H9 (cell line): ENCODE data around the gene KLHDC10. TPM values are rescaled to one million over a fixed set of nuclear protein-coding genes. Genes with fewer than 3 reads are reported as not detected.

Experiments
- DNase-seq: peaks from one replicate; pipeline ENCODE4 v3.0.0-alpha.2; 2017
- H2AFZ ChIP-seq: one replicate; pipeline ENCODE4 v1.6.1; 2013; ENCODE audit warnings: mild to moderate bottlenecking, low read length, control low read depth, moderate library complexity
- H2AK5ac ChIP-seq: 2 replicates; pipeline ENCODE4 v1.6.1; 2013; ENCODE audit warnings: low read length, control low read depth, mixed read lengths; ENCODE audit not compliant: insufficient read length
- H2BK120ac ChIP-seq: one replicate; pipeline ENCODE4 v1.6.1; 2013; ENCODE audit warnings: low read depth, mild to moderate bottlenecking, low read length, control low read depth, inconsistent platforms; ENCODE audit not compliant: poor library complexity, severe bottlenecking
- H2BK12ac ChIP-seq: 2 replicates; pipeline ENCODE4 v1.6.1; 2013; ENCODE audit warnings: low read length, control low read depth, mixed read lengths, low read depth; ENCODE audit not compliant: insufficient read length
- H2BK15ac ChIP-seq: 2 replicates; pipeline ENCODE4 v1.6.1; 2013; ENCODE audit warnings: low read depth, low read length, control low read depth
- H2BK20ac ChIP-seq: one replicate; pipeline ENCODE4 v1.6.1; 2013; ENCODE audit warnings: low read depth, mild to moderate bottlenecking, low read length, control low read depth, inconsistent platforms; ENCODE audit not compliant: poor library complexity, severe bottlenecking
- H2BK5ac ChIP-seq: 2 replicates; pipeline ENCODE4 v1.6.1; 2013; ENCODE audit warnings: low read length, control low read depth, mixed read lengths; ENCODE audit not compliant: insufficient read length
- H3K14ac ChIP-seq: 2 replicates; pipeline ENCODE4 v1.6.1; 2013; ENCODE audit warnings: low read length, control low read depth; ENCODE audit not compliant: insufficient read depth
- H3K18ac ChIP-seq: 2 replicates; pipeline ENCODE4 v1.6.1; 2013; ENCODE audit warnings: low read depth, mild to moderate bottlenecking, mixed read lengths, low read length, control low read depth; ENCODE audit not compliant: insufficient read length
- H3K23ac ChIP-seq: 2 replicates; pipeline ENCODE4 v1.6.1; 2013; ENCODE audit warnings: low read length, control low read depth, mixed read lengths, low read depth; ENCODE audit not compliant: insufficient read length
- H3K23me2 ChIP-seq: 2 replicates; pipeline ENCODE4 v1.6.1; 2013; ENCODE audit warnings: low read depth, mild to moderate bottlenecking, mixed read lengths, low read length, control low read depth; ENCODE audit not compliant: insufficient read length, poor library complexity, severe bottlenecking
- H3K27ac ChIP-seq: 2 replicates; pipeline ENCODE4 v1.5.1; 2013; ENCODE audit warnings: low read length, control low read depth, mixed read lengths, low read depth; ENCODE audit not compliant: insufficient read length
- H3K27me3 ChIP-seq: 2 replicates; pipeline ENCODE4 v1.6.1; 2013; ENCODE audit warnings: low read length, control low read depth, inconsistent platforms; ENCODE audit not compliant: insufficient read depth
- H3K4ac ChIP-seq: 2 replicates; pipeline ENCODE4 v1.6.1; 2013; ENCODE audit warnings: low read depth, mild to moderate bottlenecking, control low read depth, inconsistent platforms, low read length, moderate library complexity
- H3K4me1 ChIP-seq: 2 replicates; pipeline ENCODE4 v1.6.1; 2013; ENCODE audit warnings: low read length, control low read depth, inconsistent platforms; ENCODE audit not compliant: insufficient read depth
- H3K4me2 ChIP-seq: 2 replicates; pipeline ENCODE4 v1.6.1; 2013; ENCODE audit warnings: low read length, control low read depth, mixed read lengths; ENCODE audit not compliant: insufficient read length, insufficient read depth
- H3K56ac ChIP-seq: 2 replicates; pipeline ENCODE4 v1.6.1; 2013; ENCODE audit warnings: low read depth, mild to moderate bottlenecking, mixed read lengths, low read length, control low read depth; ENCODE audit not compliant: insufficient read length
- H3K79me1 ChIP-seq: 2 replicates; pipeline ENCODE4 v1.6.1; 2013; ENCODE audit warnings: low read depth, mild to moderate bottlenecking, moderate library complexity, low read length, control low read depth, inconsistent platforms; ENCODE audit not compliant: insufficient read depth, poor library complexity, severe bottlenecking
- H3K79me2 ChIP-seq: 2 replicates; pipeline ENCODE4 v1.6.1; 2013; ENCODE audit warnings: low read length, control low read depth, inconsistent platforms; ENCODE audit not compliant: insufficient read depth
- H3K9ac ChIP-seq: 2 replicates; pipeline ENCODE4 v1.6.1; 2013; ENCODE audit warnings: low read length, control low read depth, mixed read lengths; ENCODE audit not compliant: insufficient read length; ENCODE audit errors: extremely low read depth
- H3K9me3 ChIP-seq: one replicate; pipeline ENCODE4 v1.6.1; 2013; ENCODE audit warnings: low read depth, low read length, inconsistent platforms; ENCODE audit not compliant: control insufficient read depth
- H3T11ph ChIP-seq: one replicate; pipeline ENCODE4 v1.6.1; 2013; ENCODE audit warnings: mild to moderate bottlenecking, low read length, control low read depth, inconsistent platforms
- H4K20me1 ChIP-seq: one replicate; pipeline ENCODE4 v1.6.1; 2013; ENCODE audit not compliant: control insufficient read depth, insufficient read length, insufficient read depth
- H4K5ac ChIP-seq: 2 replicates; pipeline ENCODE4 v1.6.1; 2013; ENCODE audit warnings: low read depth, mild to moderate bottlenecking, mixed read lengths, low read length, control low read depth; ENCODE audit not compliant: insufficient read length
- H4K8ac ChIP-seq: replicated peaks from 2 replicates; pipeline ENCODE4 v1.6.1; 2013; ENCODE audit warnings: low read length, control low read depth, mixed read lengths, low read depth; ENCODE audit not compliant: insufficient read length
- H4K91ac ChIP-seq: 2 replicates; pipeline ENCODE4 v1.6.1; 2013; ENCODE audit warnings: low read depth, mild to moderate bottlenecking, moderate library complexity, mixed read lengths, low read length, control low read depth; ENCODE audit not compliant: insufficient read length
- H3K27ac Mint-ChIP-seq, 3 experiments: 2 replicates in 2 of 3; 3 replicates in 1 of 3; pipeline ENCODE4 v1.8.0; 2020 to 2021; ENCODE audit warnings: mixed read lengths in 3 of 3, mild to moderate bottlenecking in 1 of 3, moderate library complexity in 1 of 3
- H3K27me3 Mint-ChIP-seq: 2 replicates; pipeline ENCODE4 v1.8.0; 2021; ENCODE audit warnings: low read depth, mild to moderate bottlenecking, moderate library complexity, mixed read lengths
- H3K36me3 Mint-ChIP-seq, 3 experiments: 2 replicates in 2 of 3; 3 replicates in 1 of 3; pipeline ENCODE4 v1.8.0; 2020 to 2021; ENCODE audit warnings: low read depth in 3 of 3, mixed read lengths in 3 of 3; ENCODE audit not compliant: insufficient read depth in 1 of 3
- H3K4me1 Mint-ChIP-seq, 2 experiments: 2 replicates each; pipeline ENCODE4 v1.8.0; 2020; ENCODE audit warnings: mixed read lengths in 2 of 2
- H3K4me3 Mint-ChIP-seq, 2 experiments: 2 replicates in 1 of 2; 3 replicates in 1 of 2; pipeline ENCODE4 v1.8.0; 2020 to 2021; ENCODE audit warnings: mild to moderate bottlenecking in 2 of 2, mixed read lengths in 2 of 2, moderate library complexity in 1 of 2
- H3K9me3 Mint-ChIP-seq, 2 experiments: 2 replicates in 1 of 2; 3 replicates in 1 of 2; pipeline ENCODE4 v1.8.0; 2020; ENCODE audit warnings: mild to moderate bottlenecking in 2 of 2, mixed read lengths in 2 of 2, moderate library complexity in 1 of 2
- WGBS: extraction: QIAGEN DNeasy Blood & Tissue Kit; methylation state at CpG from one replicate; pipeline ENCODE4 v1.1.7; 2013; ENCODE audit warnings: missing lambda C conversion rate, low lambda C conversion rate, mixed read lengths; ENCODE audit not compliant: insufficient read length; ENCODE audit errors: extremely low coverage; 5-methylcytosine and 5-hydroxymethylcytosine counted together
- total RNA-seq: library from RNA; stranded (reverse); gene quantifications from 2 replicates; pipeline ENCODE4 v1.2.1, GENCODE V29; 2021
- TF ChIP-seq, protein P1 (sequence below): fragments of 200-600 bp; sonication (generic); conservative IDR thresholded peaks from 3 replicates; pipeline ENCODE4 v1.8.0; 2021; ENCODE audit warnings: antibody characterized with exemption, mild to moderate bottlenecking

Gene KLHDC10
- total RNA-seq, 1 experiment from 2014 or later: 17.3 TPM

DNA sequence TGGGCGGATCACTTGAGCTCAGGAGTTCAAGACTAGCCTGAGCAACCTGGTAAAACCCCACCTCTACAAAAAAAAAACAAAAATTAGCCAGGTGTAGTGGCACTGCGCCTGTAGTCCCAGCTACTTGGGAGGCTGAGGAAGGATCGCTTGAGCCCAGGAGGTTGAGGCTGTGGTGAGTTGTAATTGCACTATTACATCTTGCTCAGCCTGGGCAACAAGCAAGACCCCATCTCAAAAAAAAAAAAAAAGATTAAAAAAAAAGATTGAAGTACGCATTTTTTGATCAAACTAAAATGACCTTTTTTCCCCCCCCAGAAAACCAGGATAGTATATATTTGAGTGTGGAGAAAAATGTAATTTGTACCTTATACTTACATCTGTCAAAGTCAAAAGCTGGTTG is 29.8 kb upstream of the KLHDC10 start:
- Histone ChIP-seq H4K91ac (no peak overlapping the region), H3K14ac (no peak overlapping the region), H2BK20ac (no peak overlapping the region), H3K9ac (no peak overlapping the region), H4K8ac (no peak overlapping the region), H3K4me2 (no peak overlapping the region), H2BK5ac (no peak overlapping the region), H4K20me1 (no peaks in the 10 kb centered on the region), H3T11ph (no peak overlapping the region), H3K9me3 (no peaks in the 10 kb centered on the region), H3K23ac (no peak overlapping the region), H4K5ac (no peak overlapping the region), H3K4ac (no peak overlapping the region), H3K27ac (no peak overlapping the region), H2BK15ac (no peak overlapping the region), H3K23me2 (no peaks in the 10 kb centered on the region), H2BK12ac (no peak overlapping the region), H2AFZ (no peak overlapping the region), H3K79me1 (peaks cover 2% of the 10 kb centered on the region), H3K4me1 (no peaks in the 10 kb centered on the region), H2BK120ac (no peak overlapping the region), H3K27me3 (no peaks in the 10 kb centered on the region), H3K79me2 (no peaks in the 10 kb centered on the region), H2AK5ac (no peak overlapping the region), H3K56ac (no peak overlapping the region), H3K18ac (no peak overlapping the region)
- no peak overlapping the region for H3K27ac Mint-ChIP-seq
- H3K4me3 Mint-ChIP-seq: no peak overlapping the region
- TF ChIP-seq, protein P1, sequence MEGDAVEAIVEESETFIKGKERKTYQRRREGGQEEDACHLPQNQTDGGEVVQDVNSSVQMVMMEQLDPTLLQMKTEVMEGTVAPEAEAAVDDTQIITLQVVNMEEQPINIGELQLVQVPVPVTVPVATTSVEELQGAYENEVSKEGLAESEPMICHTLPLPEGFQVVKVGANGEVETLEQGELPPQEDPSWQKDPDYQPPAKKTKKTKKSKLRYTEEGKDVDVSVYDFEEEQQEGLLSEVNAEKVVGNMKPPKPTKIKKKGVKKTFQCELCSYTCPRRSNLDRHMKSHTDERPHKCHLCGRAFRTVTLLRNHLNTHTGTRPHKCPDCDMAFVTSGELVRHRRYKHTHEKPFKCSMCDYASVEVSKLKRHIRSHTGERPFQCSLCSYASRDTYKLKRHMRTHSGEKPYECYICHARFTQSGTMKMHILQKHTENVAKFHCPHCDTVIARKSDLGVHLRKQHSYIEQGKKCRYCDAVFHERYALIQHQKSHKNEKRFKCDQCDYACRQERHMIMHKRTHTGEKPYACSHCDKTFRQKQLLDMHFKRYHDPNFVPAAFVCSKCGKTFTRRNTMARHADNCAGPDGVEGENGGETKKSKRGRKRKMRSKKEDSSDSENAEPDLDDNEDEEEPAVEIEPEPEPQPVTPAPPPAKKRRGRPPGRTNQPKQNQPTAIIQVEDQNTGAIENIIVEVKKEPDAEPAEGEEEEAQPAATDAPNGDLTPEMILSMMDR: no peak
- DNase-seq: no peak
- H3K36me3 Mint-ChIP-seq: peaks cover 17 to 68% (median 54%) of the 10 kb centered on the region in 3 experiments; a peak in 6 of 7 replicates
- no peaks in the 10 kb centered on the region for H3K4me1 Mint-ChIP-seq
- H3K27me3 Mint-ChIP-seq: no peaks in the 10 kb centered on the region
- H3K9me3 Mint-ChIP-seq: no peaks in the 10 kb centered on the region
- no CpG with 5 or more reads among the region's 4 CpGs for WGBS
